ENCODE data around the gene RAPGEF6. TPM values are rescaled to one million over a fixed set of nuclear protein-coding genes. Genes with fewer than 3 reads are reported as not detected.

RAPGEF6 gene
- total and polyA plus RNA-seq, 2 of the 4 experiments (the other 2 are of a cell fraction): 5.8 to 18.8 TPM

- intact Hi-C loops (cut with micrococcal nuclease) (loop anchor here (5.0 kb wide), 1 partner anchor 227 kb away; no protein-coding TSS in a partner anchor), in situ Hi-C loops (cut with MboI; ENCODE audit: low sequenced_read_pairs) (loop anchor here (10.0 kb wide), 1 partner anchor 224 kb away; the partner anchor contains the start of gene HINT1), dilution Hi-C loops (cut with HindIII; ENCODE audit: low sequenced_read_pairs, unreplicated experiment) (no loop called here)
- Histone ChIP-seq H2BK120ac (ENCODE audit: low read depth, low read length) (no peak overlapping the region), H4K20me1 (ENCODE audit: insufficient read depth, low read length) (no peaks in the 10 kb centered on the region), H3K4me2 (ENCODE audit: low read depth, low read length) (no peak overlapping the region), H3K27ac (ENCODE audit: insufficient read depth, low read length) (no peak overlapping the region), H3K79me1 (ENCODE audit: low read depth in 1 of 2, low read length in 2 of 2) (peaks cover 13 to 21% of the 10 kb centered on the region in 2 experiments; a peak in 3 of 4 replicates), H3K18ac (ENCODE audit: low read depth, low read length) (no peak overlapping the region), H3K4ac (ENCODE audit: low read depth, low read length) (no peak overlapping the region), H2BK15ac (ENCODE audit: low read depth, low read length) (no peak overlapping the region), H3K4me1 (ENCODE audit: control insufficient read depth, insufficient read depth, low read length) (peaks cover 3% of the 10 kb centered on the region; the same call in 1 of the 2 replicates), H3K9me1 (ENCODE audit: insufficient read depth, low read length) (no peaks in the 10 kb centered on the region), H4K8ac (ENCODE audit: low read depth in 2 of 2, low read length in 2 of 2) (no peak overlapping the region), H3K27me3 (ENCODE audit: control insufficient read depth, insufficient read depth, low read length) (no peaks in the 10 kb centered on the region), H2AFZ (replicated peaks; ENCODE audit: low read length, poor library complexity) (no peak overlapping the region), H2BK5ac (ENCODE audit: low read depth, low read length, poor library complexity, severe bottlenecking) (no peak overlapping the region), H2BK20ac (ENCODE audit: low read depth, low read length) (no peak overlapping the region), H3K23ac (ENCODE audit: low read depth, low read length) (no peak overlapping the region), H4K5ac (ENCODE audit: low read depth, low read length) (no peak overlapping the region), H3K9me3 (ENCODE audit: control insufficient read depth, insufficient read depth, low read length) (no peaks in the 10 kb centered on the region), H3K9ac (ENCODE audit: low read depth, low read length) (no peak overlapping the region), H3K36me3 (ENCODE audit: control insufficient read depth, insufficient read depth, low read length) (peaks cover 17% of the 10 kb centered on the region), H3K56ac (ENCODE audit: extremely low read depth, insufficient read depth, low read length) (no peak overlapping the region), H3K14ac (replicated peaks; ENCODE audit: low read depth, low read length) (no peak overlapping the region), H3K4me3 (ENCODE audit: insufficient read depth, low read depth, low read length) (no peak overlapping the region), H2AK5ac (ENCODE audit: low read depth, low read length) (no peak overlapping the region), H2AK9ac (replicated peaks; ENCODE audit: low read depth, low read length, poor library complexity) (no peak overlapping the region), H4K91ac (ENCODE audit: insufficient read depth, low read depth, low read length) (no peak overlapping the region)
- BruUV-seq (replicated peaks): no TSS peak
- ChIA-PET CTCF (no interaction called here), POLR2A (ENCODE audit: unreplicated experiment) (no interaction called here)
- no CpG with 5 or more reads among the region's 4 CpGs for whole genome bisulfite sequencing, 2 experiments (ENCODE audit: extremely low coverage in 2 of 2, insufficient read length in 1 of 2)
- ATAC-seq (ENCODE audit: low read depth) (no peak), DNase-seq (no peak)
- TF ChIP-seq, protein P1, sequence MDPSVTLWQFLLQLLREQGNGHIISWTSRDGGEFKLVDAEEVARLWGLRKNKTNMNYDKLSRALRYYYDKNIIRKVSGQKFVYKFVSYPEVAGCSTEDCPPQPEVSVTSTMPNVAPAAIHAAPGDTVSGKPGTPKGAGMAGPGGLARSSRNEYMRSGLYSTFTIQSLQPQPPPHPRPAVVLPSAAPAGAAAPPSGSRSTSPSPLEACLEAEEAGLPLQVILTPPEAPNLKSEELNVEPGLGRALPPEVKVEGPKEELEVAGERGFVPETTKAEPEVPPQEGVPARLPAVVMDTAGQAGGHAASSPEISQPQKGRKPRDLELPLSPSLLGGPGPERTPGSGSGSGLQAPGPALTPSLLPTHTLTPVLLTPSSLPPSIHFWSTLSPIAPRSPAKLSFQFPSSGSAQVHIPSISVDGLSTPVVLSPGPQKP (IDR thresholded peaks at IDR 0.05; ENCODE audit: borderline replicate concordance, low read depth, low read length): no peak
- TF ChIP-seq, protein P2, sequence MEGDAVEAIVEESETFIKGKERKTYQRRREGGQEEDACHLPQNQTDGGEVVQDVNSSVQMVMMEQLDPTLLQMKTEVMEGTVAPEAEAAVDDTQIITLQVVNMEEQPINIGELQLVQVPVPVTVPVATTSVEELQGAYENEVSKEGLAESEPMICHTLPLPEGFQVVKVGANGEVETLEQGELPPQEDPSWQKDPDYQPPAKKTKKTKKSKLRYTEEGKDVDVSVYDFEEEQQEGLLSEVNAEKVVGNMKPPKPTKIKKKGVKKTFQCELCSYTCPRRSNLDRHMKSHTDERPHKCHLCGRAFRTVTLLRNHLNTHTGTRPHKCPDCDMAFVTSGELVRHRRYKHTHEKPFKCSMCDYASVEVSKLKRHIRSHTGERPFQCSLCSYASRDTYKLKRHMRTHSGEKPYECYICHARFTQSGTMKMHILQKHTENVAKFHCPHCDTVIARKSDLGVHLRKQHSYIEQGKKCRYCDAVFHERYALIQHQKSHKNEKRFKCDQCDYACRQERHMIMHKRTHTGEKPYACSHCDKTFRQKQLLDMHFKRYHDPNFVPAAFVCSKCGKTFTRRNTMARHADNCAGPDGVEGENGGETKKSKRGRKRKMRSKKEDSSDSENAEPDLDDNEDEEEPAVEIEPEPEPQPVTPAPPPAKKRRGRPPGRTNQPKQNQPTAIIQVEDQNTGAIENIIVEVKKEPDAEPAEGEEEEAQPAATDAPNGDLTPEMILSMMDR (conservative IDR thresholded peaks at IDR 0.05; ENCODE audit: low read depth, low read length): no peak
- TF ChIP-seq NFE2L2 (IDR thresholded peaks at IDR 0.05; ENCODE audit: low read depth, low read length) (no peak), BHLHE40 (IDR thresholded peaks at IDR 0.05; ENCODE audit: low read depth, low read length) (no peak), RCOR1 (IDR thresholded peaks at IDR 0.05; ENCODE audit: insufficient replicate concordance, low read length) (no peak), CHD1 (IDR thresholded peaks at IDR 0.05; ENCODE audit: low read depth, low read length) (no peak), CEBPB (IDR thresholded peaks at IDR 0.05; ENCODE audit: low read depth, low read length) (no peak), SMC3 (IDR thresholded peaks at IDR 0.05; ENCODE audit: low read depth, low read length) (no peak), FOS (IDR thresholded peaks at IDR 0.05; ENCODE audit: low read depth, low read length) (no peak), MAZ (IDR thresholded peaks at IDR 0.05; ENCODE audit: borderline replicate concordance, low read depth, low read length) (no peak), MXI1 (IDR thresholded peaks at IDR 0.05; ENCODE audit: borderline replicate concordance, low read depth, low read length) (no peak), MAFK (IDR thresholded peaks at IDR 0.05; ENCODE audit: low read depth, low read length) (no peak), RAD21 (IDR thresholded peaks at IDR 0.05; ENCODE audit: low read length) (no peak), POLR2A (IDR thresholded peaks at IDR 0.05; ENCODE audit: low read depth, low read length) (no peak)
- TF ChIP-seq, protein P3, sequence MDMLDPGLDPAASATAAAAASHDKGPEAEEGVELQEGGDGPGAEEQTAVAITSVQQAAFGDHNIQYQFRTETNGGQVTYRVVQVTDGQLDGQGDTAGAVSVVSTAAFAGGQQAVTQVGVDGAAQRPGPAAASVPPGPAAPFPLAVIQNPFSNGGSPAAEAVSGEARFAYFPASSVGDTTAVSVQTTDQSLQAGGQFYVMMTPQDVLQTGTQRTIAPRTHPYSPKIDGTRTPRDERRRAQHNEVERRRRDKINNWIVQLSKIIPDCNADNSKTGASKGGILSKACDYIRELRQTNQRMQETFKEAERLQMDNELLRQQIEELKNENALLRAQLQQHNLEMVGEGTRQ (IDR thresholded peaks at IDR 0.05; ENCODE audit: low read depth, low read length): no peak
Measured at GRCh38 chr5:131389096-131389868, 245.7 kb downstream of the RAPGEF6 start.

Data from IMR-90 (cell line).